GM21619 (cell line): Measurements from ENCODE around the gene COG4.
A peak's percentile ranks its signal among the peaks of the same experiment; 100 is the strongest.

Experiments used
- ATAC-seq: cut with Tn5 transposase; IDR thresholded peaks from one replicate; pipeline ENCODE4 v1.9.1; 2021; ENCODE audit not compliant: unreplicated experiment

The COG4 gene

DNA sequence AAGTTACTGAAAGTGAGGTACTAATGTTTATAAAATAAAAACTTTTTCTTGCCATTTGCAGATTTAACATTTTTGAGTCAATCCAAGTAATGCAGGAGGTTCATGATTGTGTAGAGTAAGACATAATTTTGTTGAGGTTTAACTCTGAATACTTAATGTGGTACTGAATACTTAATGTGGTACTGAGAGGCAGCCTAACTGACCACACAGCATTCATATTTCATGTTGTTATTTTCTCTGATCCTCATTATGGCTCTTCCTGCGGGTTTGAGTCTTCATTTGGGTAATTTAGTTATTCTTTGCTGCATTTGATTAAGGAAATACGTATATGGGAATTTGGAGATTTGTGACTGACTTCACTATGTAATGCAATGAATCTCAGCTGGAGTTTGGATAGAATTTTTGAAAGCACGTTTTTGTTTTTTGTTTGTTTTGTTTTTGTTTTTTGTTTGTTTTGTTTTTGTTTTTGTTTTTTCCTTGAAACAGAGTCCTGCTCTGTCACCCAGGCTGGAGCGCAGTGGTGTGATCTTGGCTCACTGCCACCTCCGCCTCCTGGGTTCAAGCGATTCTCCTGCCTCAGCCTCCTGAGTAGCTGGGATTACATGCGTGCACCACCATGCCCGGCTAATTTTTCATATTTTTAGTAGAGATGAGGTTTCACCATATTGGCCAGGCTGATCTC lies 4.1 kb upstream of the COG4 start:
- no peak for ATAC-seq

DNA sequence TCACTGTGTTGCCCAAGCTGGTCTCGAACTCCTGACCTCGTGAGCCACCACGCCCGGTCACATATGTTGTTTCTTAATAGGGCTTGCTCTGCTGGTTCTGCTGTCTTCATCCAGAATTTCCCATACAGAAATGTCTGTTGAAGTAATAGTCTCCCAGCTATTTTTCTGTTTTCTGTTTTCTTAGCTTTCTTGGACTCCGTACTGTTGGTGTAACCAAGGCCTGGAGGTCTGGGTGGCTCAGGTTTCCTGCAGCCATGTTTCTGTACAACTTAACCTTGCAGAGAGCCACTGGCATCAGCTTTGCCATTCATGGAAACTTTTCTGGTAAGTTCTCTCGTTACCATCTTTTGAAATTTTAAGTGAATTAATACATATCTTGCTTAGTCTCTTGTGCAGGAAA lies 3.0 kb upstream of the COG4 start:
- ATAC-seq = no peak

DNA sequence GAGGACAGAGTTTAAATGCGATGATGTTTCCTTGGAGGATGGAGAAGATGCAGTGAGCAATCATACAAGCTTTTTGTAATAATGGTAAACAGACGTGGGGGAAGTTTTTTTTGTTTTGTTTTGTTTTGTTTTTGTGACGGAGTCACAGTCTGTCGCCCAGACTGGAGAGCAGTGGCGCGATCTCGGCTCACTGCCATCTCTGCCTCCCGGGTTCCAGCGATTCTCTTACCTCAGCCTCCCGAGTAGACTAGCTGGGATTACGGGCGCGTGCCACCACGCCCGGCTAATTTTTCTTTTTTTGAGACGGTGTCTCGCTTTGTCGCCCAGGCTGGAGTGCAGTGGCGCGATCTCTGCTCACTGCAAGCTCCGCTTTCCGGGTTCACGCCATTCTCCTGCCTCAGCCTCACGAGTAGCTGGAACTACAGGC lies 1.1 kb upstream of the COG4 start:
- peak; percentile 14 for ATAC-seq

DNA sequence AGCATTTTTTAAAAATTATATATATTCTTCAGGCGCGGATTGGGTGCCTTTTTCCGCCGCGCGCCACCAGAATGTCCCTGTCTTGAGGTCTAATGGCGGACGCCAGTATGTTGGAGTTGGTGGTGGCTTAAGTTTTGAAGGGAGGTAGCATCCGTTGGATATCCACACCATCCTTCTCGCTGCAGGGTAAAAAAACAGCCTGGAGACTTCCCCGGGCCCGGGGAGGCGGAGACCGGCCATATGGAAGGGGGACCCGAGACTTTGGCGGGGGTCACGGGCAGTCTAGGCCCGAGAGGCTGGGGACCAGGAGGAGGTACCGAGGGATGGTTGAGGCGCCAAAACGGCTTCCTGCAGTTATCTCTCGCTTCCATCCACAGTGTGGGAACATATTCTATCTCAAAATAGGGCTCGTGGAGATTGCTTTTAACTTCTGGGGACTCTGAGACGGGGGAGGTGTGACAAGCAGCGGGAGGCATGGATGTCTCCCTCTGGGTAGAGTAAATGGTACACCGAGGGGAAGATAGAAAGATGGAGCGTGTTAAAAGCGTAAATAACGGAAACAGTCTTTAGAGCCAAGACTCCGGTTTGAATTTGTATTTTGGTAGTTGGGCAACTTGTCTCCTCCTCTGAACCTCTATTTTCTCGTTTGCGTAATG lies 517 bp upstream of the COG4 start, which contains the start of gene SF3B3:
Gene SF3B3, plus strand, starts transcription at position 74 of the 656 bp plus-strand sequence. CDS start 2,841 bp downstream, outside the sequence.
- ATAC-seq = peak; percentile 47

DNA sequence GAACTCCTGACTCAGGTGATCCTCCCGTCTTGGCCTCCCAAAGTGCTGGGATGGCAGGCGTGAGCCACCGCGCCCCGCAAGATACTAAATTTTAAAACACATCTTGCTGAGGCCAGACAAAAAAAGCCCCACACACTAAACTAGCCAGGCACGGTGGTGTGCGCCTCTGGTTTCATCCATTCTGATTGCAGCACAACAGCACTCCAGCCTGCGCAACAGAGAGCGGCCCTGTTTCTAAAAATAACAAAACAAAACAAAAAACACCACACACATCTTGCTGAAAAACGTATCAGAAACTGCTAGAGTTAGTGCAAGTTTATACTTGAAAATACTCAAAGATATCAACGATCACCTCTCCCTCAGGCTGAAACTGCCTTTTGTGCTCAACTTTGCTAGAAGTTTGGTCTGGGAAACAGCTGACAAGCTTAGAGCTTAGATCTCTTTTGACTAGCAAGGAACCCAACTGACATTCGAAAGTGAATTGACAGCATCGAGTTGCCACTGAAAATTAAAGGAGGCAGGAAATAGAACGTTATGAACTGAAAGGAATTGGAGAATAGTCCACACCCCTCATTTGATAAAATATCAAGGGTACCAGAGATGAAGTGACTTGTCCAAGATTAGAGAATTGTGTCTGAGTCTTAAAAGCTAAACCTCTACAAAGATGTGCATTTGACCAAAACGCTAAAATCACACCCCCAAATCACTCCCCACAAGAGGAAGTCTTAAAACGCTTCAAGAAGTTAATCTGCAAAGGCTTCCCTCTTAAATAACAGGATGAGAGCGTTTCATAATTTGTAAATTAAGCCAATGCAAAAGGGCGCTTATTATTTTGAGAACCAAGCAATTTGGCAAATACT lies 908 bp downstream of the COG4 start:
- no peak for ATAC-seq

DNA sequence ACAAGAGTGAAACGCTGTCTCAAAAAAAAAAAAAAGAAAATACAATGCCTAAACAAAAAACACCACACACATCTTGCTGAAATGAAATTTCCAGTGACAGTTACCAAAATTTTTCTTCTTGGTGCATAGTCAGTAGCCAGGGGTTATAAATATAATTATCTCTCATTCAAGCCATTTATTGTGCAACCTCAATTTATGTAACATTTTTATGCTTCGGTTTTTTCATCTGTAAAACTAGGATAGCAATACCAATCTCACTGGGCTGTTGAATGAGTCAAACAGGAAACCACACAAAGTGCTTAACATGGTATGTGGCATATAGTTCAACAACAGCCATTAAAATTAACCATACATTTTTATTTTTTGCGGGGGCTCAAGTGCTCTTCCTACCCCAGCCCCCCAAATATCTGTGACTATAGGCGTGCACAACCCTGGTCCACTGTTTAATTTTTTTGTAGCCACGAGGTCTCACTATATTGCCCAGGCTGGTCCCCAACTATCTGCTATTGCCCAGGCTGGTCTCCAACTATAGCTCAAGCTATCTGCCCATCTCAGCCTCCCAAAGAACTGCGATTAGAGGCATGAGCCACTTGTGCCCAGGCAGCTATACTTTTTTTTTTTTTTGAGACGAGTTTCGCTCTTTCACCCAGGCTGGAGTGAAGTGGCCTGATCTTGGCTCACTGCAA lies 2.6 kb downstream of the COG4 start:
- ATAC-seq = no peak

DNA sequence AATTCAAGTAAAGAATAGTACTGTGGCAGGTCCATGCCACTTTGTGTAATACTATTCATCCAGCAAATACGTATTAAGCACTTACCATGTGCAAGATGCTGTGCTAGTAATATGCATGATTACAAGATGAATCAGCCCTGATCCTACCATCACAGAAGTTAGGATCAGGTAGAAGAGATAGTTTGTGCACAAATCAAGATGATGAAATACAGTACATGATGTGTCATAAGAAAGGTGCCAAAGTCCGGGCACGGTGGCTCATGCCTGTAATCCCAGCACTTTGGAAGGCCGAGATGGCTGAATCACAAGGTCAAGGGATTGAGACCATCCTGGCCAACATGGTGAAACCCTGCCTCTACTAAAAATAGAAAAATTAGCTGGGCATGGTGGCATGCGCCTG lies 10.9 kb downstream of the COG4 start:
- ATAC-seq = no peak

DNA sequence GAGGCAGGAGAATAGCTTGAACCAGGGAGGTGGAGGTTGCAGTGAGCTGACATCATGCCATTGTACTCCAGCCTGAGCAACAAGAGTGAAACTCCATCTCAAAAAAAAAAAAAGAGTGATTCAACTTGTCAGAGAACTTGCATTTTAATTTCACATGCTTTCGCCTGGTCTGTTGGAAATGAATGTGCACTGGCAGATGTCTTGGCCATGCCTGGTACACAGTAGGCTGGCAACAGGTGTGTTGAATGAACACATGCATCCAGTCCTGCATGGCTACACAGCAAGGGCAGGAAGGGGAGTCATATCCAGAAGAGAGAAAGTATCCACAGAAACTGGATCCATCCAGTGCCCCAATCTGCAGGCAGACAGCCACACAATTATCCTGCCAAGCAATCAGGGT lies 11.5 kb downstream of the COG4 start:
- ATAC-seq = no peak

DNA sequence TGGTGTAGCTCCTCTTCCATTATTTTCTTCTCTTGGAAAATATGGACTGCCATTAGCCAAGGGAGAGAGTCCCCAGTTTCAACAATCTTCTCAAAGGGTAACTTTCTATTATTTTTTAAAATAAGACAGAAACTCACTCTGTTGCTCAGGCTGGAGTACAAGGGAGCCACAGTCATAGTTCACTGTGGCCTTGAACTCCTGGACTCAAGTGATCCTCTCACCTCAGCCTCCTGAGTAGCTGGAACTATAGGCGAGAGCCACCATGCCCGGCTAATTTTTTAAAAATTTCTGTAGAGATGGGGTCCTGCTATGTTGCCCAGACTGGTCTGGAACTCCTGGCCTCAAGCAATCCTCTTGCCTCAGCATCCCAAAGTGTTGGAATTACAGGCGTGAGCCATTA lies 13.1 kb downstream of the COG4 start:
- ATAC-seq = no peak

DNA sequence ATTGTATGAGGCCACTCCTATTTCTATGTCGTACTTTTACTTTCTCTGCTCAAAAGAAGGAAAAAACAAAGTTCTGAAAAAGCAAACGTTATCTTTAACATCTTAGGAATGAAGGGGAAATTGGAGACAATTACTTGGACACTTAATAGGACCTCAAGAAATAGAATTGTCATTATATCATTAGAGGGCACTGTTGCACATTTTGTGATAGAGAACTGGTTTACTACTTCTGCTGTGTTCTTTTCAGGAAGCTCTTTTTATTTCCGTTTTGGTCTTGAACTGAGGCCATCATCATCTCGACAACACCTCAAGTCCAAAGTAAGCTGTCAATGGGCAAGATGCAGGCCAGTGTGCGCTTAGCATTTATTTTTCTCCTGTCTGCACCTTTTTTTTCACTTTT lies 14.6 kb downstream of the COG4 start:
- ATAC-seq = no peak

DNA sequence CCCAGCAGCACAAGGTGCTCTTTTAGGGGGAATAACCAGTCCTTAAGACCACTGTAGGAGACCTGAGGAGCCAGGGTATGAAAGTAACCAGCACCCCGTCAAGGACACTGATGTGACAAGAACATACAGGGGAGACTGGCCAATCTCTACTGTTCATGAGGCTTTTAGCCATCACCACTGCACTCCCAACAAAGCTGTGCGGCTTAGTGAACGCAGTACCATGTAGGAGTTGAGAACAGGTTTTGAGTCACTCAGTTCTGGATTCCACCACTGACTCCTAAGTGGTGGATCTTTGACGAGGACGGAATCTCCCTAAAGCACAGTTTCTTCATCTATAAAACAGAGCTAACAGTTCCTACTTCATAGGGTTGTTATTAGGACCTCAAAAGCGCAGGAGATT lies 26.8 kb downstream of the COG4 start:
- no peak for ATAC-seq

DNA sequence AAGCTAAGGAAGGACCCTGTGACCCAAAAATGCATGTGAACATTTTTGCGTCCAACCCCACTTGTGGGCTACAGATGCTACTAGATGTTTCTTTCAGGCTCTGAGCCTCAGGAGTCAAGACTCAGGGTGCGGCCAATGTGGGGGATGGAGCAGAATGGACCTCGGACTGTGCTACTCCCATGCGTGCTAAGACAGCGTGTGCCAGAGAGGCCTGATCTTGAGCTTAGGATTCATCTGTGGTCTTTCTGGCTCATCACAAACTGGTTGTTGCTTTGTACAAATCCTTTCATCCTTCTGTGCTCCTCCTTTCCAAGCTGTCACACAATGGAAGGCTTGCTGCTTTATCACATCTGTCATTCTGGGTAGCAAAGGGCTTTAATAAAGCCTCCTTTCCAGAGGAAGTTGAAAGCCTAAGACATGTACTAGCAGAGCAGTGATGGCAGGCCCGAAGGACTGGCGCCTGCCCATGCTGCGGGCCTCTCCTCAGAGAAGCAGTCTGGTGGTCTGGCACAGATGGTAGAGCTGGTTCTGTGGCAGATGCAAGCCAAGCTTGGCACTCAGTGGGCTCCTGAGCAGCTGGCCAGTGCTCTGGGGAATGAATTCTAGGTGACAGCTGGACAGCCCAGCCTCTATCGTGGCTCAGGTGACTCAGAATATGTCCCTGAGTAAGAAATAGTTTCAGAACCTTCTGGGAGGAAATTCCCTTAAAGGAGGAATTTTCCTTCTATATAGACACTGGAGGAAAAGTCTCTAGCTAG lies 27.8 kb downstream of the COG4 start:
- no peak for ATAC-seq

DNA sequence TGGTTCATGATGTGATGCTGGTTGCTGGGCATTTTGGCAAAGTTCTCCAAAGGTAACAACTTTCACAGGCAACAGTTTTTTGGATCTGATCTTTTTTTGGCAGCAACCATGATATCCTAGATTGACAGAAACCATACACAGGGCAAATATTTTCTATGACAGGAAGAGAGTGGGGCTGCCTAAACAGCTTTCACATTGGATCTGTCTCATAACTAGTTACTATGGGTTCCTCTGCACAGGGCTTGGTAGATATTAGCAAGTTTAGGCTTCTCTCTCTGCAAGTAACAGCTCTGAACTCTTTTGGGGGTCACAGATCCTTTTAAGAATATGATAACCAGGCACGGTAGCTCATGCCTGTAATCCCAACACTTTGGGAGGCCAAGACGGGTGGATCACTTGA lies 28.6 kb downstream of the COG4 start:
- ATAC-seq = no peak

DNA sequence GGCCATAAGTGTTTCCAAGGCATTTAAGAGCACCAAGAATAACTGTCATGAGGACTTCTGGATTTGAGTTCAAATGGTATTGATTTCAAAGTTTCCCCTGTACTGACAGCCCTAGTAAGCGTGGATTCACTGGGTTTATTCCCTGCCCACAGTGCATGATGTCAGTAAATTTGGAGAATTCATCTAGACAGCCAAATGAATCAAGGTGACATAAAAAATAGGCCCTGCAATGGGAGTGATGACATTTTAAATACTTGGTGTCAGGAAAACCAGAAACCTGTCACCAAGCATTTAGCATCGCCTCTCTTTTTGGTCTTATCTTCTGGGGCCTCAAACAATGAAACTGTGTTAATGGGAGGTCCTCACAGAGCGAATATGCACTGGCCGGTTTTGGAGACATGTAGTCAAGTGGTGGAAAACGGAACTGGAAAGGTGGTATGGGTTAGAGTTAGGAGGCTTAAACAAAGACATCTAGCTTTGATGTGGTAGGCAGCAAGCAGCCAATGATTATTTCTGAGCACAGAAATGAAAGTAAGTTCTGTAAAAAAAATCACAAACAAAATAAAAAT lies 29.1 kb downstream of the COG4 start:
- no peak for ATAC-seq

DNA sequence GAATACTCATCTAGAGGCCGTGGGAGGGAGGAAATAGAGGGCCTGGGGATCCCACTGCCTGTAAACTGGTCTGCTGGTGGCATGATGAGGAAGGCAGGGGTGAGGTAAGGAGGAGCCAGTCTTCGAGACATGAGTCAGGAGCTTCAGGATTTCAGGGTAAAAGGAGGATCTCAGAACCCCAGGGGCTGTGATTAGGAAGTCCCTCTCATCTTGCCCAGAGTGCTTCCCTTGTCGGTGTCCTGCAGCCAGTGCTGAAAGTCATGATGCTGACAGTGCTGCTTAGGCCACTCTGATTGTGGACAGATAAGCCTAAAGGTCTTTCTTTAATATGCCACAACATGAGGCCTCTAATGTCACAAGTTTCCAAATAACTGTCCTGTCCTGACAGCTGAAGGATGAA lies 29.6 kb downstream of the COG4 start:
- ATAC-seq = no peak

DNA sequence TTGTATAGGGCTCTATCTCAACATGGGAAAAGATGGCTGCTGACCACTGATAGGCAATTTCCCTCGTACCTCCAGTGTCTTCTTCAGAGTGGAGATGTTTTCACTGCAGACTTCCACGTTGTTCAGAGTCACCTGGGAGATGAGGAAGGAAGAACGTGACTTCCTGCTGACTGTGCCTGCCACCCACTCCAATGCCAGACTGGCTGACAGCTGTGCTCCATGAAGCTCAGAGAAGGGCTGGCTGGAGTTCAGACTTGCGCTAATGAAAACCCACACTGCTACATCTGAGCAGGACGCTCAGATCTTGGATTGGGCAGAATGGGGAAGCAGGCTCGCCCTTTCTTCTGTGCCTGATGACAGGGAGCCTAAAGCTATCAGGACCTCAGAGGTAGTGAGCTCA lies 33.1 kb downstream of the COG4 start:
- no peak for ATAC-seq

DNA sequence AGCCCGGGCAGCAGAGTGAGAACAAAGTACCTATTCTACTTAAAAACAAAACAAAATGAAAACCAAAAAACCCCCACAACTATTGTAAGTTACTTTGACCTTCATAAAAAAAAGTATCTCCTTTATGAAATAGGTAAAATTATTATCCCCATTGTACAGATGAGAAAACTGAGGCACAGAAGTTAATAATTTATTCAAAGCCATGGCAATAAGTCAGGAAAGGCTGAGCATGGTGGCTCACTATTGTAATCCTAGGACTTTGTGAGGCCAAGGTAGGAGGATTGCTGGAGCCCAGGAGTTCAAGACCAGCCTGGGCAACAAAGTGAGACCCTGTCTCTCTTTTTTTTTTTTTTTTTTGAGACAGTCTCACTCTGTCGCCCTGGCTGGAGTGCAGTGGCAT lies 38.5 kb downstream of the COG4 start:
- ATAC-seq = no peak

DNA sequence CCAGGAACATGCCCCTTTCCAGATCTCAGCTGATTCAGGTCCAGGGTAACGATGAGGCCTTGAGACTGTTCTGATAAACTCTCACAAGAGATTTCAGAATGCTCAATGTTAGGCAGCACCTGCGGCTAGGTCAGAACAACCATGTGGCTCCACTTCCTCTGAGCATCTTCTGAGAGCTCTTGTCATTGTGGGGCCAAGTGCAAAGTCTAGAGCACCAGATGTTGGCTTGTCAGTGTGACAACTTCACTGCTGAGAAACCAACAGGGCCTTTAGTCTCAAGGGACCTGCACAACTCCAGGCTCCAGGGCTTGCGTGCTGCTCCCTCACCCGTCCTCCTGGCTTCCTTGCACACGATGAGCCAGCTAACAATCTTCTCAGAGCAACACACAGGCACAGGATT lies 39.9 kb downstream of the COG4 start:
- ATAC-seq = peak; percentile 75

DNA sequence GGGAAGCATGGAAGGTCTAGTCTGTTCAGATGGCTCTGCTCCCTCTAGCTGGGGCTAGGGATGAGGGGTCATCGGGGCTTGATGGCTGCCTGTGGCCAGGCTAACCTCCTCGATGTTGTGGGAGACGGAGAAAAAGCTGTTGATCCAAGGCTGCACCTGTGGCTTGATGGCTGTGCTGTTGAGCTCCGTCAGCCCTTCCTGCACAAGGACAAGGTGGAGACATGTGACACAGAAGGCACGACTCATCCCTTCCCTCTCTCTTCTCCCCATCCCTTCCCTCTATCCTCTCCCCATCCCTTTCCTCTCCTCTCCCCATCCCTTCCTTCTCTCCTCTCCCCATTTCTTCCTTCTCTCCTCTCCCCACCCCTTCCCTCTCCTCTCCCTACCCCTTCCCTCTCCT lies 40.7 kb downstream of the COG4 start:
- ATAC-seq = no peak

DNA sequence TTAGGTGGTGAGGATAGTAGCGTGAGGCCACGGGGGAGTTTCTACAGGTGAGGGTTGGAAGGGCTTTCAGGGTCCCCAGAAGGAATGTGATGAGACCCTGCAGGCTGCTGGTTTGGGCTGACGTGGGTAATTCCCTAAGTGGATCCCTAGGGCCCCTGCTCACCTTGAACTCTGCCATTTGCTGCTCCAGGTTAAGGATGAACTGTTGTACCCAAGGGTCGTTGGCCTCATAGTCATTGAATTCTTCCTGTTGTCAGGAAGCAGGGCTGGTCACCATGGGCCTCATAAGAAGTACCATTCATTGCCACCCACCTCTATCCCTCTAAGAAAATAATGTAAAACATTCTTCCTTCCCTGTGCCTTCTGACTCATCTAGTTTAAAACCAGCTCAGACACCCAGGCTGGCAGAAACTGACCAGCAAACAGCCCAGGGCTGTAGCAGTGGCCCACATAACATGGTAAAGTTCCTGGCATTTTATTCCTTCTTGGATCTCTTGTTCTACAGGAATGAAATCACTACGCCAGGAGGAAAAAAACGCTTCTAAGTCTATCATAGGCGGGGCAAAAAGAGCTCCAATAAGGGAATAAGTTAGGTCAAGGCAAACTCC lies 41.3 kb downstream of the COG4 start:
- ATAC-seq = no peak
